ENCODE results near the gene GABPA.

The GABPA gene

DNA sequence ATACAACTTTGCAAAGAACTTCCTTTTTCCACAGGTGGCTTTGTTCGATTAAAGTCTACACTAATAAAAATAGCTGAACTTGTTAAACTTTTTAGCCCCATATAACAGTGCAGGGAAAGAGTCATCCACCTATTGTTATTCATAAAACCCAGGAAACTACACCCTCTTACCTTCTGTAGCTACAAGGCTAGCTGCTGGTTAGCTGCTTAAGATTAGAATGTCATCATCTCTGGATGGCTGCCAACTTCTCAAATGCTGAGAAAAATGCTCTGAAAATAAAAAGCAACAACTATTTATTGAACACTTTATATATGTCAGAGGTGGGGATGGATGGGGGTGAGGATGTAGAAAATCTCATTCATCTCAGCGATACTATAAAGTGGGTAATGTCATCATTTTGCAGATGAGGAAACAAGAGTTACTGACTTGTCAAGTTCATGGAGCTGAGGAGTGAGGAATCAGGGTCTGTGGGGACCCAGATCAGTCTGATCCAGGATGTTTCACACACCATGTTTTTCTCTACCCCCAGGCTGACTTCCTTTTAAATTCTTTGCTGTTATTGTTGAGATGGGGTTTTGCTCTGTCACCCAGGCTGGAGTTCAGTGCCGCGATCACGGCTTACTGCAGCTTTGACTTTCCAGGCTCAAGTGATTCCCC is 17.2 kb upstream of the GABPA start:
- Histone ChIP-seq H3K4ac (ENCODE audit: low read depth in 1 of 2, low read length in 2 of 2) (no peak overlapping the region), H2BK5ac (ENCODE audit: low read depth, low read length, poor library complexity, severe bottlenecking) (no peak overlapping the region), H3K27ac (ENCODE audit: low read length, poor library complexity, severe bottlenecking) (no peak overlapping the region), H2BK12ac (ENCODE audit: low read length in 2 of 2) (no peak overlapping the region), H2AFZ (ENCODE audit: low read depth, low read length) (no peak overlapping the region), H3K4me3 (ENCODE audit: insufficient read depth in 1 of 2, low read depth in 1 of 2, low read length in 2 of 2) (no peak overlapping the region), H3K4me2 (ENCODE audit: low read length, poor library complexity, severe bottlenecking) (no peak overlapping the region), H4K8ac (ENCODE audit: low read length) (no peak overlapping the region), H2BK120ac (ENCODE audit: low read depth, low read length) (no peak overlapping the region), H3K23ac (ENCODE audit: low read length in 2 of 2) (no peak overlapping the region), H4K91ac (ENCODE audit: low read length) (no peak overlapping the region), H3K9ac (ENCODE audit: low read length) (no peak overlapping the region), H3K79me1 (replicated peaks; ENCODE audit: low read length, poor library complexity, severe bottlenecking) (peaks cover 4% of the 10 kb centered on the region), H3K27me3 (ENCODE audit: control insufficient read depth in 1 of 2, insufficient read depth in 1 of 2, low read length in 2 of 2) (no peaks in the 10 kb centered on the region), H3K4me1 (ENCODE audit: control insufficient read depth, insufficient read depth, low read depth, low read length) (peaks cover 1% of the 10 kb centered on the region), H2BK15ac (ENCODE audit: low read depth, poor library complexity, severe bottlenecking) (peak overlapping the region; percentile 48), H3K9me3 (ENCODE audit: control insufficient read depth, low read length) (no peaks in the 10 kb centered on the region), H2AK5ac (ENCODE audit: low read length, severe bottlenecking) (no peak overlapping the region), H3K36me3 (ENCODE audit: control insufficient read depth in 1 of 2, insufficient read depth in 2 of 2, low read depth in 1 of 2, low read length in 2 of 2) (peaks cover 18 to 45% of the 10 kb centered on the region in 2 experiments), H3K18ac (ENCODE audit: low read depth in 1 of 2, low read length in 2 of 2) (no peak overlapping the region), H3K14ac (ENCODE audit: low read length in 2 of 2) (no peak overlapping the region)
- 99% methylated on average over 5 of the region's 5 CpGs for WGBS
- DNase-seq, result peak; percentile 26

- H2BK5ac ChIP-seq (ENCODE audit: low read depth, low read length, poor library complexity, severe bottlenecking), result no peak overlapping the region
- H3K9ac ChIP-seq (ENCODE audit: low read length), result no peak overlapping the region
- H4K91ac ChIP-seq (ENCODE audit: low read length), result no peak overlapping the region
- H3K18ac ChIP-seq (ENCODE audit: low read depth in 1 of 2, low read length in 2 of 2), result no peak overlapping the region
- H3K79me1 ChIP-seq (replicated peaks; ENCODE audit: low read length, poor library complexity, severe bottlenecking), result peaks cover 13% of the 10 kb centered on the region
- DNase-seq, result no peak
- H3K4ac ChIP-seq (ENCODE audit: low read depth in 1 of 2, low read length in 2 of 2), result no peak overlapping the region
- H2AFZ ChIP-seq (ENCODE audit: low read depth, low read length), result no peak overlapping the region
- no peak overlapping the region for H3K27ac ChIP-seq (ENCODE audit: low read length, poor library complexity, severe bottlenecking)
- H3K4me2 ChIP-seq (ENCODE audit: low read length, poor library complexity, severe bottlenecking), result no peak overlapping the region
- WGBS, result 94% methylated on average over 3 of the region's 3 CpGs
- H3K9me3 ChIP-seq (ENCODE audit: control insufficient read depth, low read length), result no peaks in the 10 kb centered on the region
- H2AK5ac ChIP-seq (ENCODE audit: low read length, severe bottlenecking), result no peak overlapping the region
- no peak overlapping the region for H3K14ac ChIP-seq (ENCODE audit: low read length in 2 of 2)
- no peak overlapping the region for H3K23ac ChIP-seq (ENCODE audit: low read length in 2 of 2)
- no peak overlapping the region for H3K4me3 ChIP-seq (ENCODE audit: insufficient read depth in 1 of 2, low read depth in 1 of 2, low read length in 2 of 2)
- no peak overlapping the region for H2BK120ac ChIP-seq (ENCODE audit: low read depth, low read length)
- no peak overlapping the region for H2BK12ac ChIP-seq (ENCODE audit: low read length in 2 of 2)
- H3K36me3 ChIP-seq (ENCODE audit: control insufficient read depth in 1 of 2, insufficient read depth in 2 of 2, low read depth in 1 of 2, low read length in 2 of 2), result peaks cover 19 to 62% of the 10 kb centered on the region in 2 experiments
- H4K8ac ChIP-seq (ENCODE audit: low read length), result no peak overlapping the region
- H3K27me3 ChIP-seq (ENCODE audit: control insufficient read depth in 1 of 2, insufficient read depth in 1 of 2, low read length in 2 of 2), result no peaks in the 10 kb centered on the region
- H3K4me1 ChIP-seq (ENCODE audit: control insufficient read depth, insufficient read depth, low read depth, low read length), result peaks cover 1% of the 10 kb centered on the region
- no peak overlapping the region for H2BK15ac ChIP-seq (ENCODE audit: low read depth, poor library complexity, severe bottlenecking)
Measured at GRCh38 chr21:25721987-25722386, 12.8 kb upstream of the GABPA start.

- 100% methylated on average over 3 of the region's 3 CpGs for WGBS
- no peak overlapping the region for H3K4me3 ChIP-seq (ENCODE audit: insufficient read depth in 1 of 2, low read depth in 1 of 2, low read length in 2 of 2)
- no peak overlapping the region for H3K27ac ChIP-seq (ENCODE audit: low read length, poor library complexity, severe bottlenecking)
- H3K4ac ChIP-seq (ENCODE audit: low read depth in 1 of 2, low read length in 2 of 2), result no peak overlapping the region
- H2BK120ac ChIP-seq (ENCODE audit: low read depth, low read length), result no peak overlapping the region
- H3K9me3 ChIP-seq (ENCODE audit: control insufficient read depth, low read length), result no peaks in the 10 kb centered on the region
- no peak overlapping the region for H3K18ac ChIP-seq (ENCODE audit: low read depth in 1 of 2, low read length in 2 of 2)
- H3K9ac ChIP-seq (ENCODE audit: low read length), result no peak overlapping the region
- DNase-seq, result no peak
- no peak overlapping the region for H3K4me2 ChIP-seq (ENCODE audit: low read length, poor library complexity, severe bottlenecking)
- H3K23ac ChIP-seq (ENCODE audit: low read length in 2 of 2), result peak overlapping the region in 1 of 2 experiments; percentile 56
- peaks cover 14% of the 10 kb centered on the region for H3K79me1 ChIP-seq (replicated peaks; ENCODE audit: low read length, poor library complexity, severe bottlenecking)
- no peak overlapping the region for H2AK5ac ChIP-seq (ENCODE audit: low read length, severe bottlenecking)
- no peaks in the 10 kb centered on the region for H3K27me3 ChIP-seq (ENCODE audit: control insufficient read depth in 1 of 2, insufficient read depth in 1 of 2, low read length in 2 of 2)
- no peak overlapping the region for H2BK15ac ChIP-seq (ENCODE audit: low read depth, poor library complexity, severe bottlenecking)
- H2BK12ac ChIP-seq (ENCODE audit: low read length in 2 of 2), result no peak overlapping the region
- no peak overlapping the region for H4K91ac ChIP-seq (ENCODE audit: low read length)
- H2BK5ac ChIP-seq (ENCODE audit: low read depth, low read length, poor library complexity, severe bottlenecking), result no peak overlapping the region
- H3K36me3 ChIP-seq (ENCODE audit: control insufficient read depth in 1 of 2, insufficient read depth in 2 of 2, low read depth in 1 of 2, low read length in 2 of 2), result peaks cover 19 to 66% of the 10 kb centered on the region in 2 experiments
- no peak overlapping the region for H2AFZ ChIP-seq (ENCODE audit: low read depth, low read length)
- no peak overlapping the region for H3K14ac ChIP-seq (ENCODE audit: low read length in 2 of 2)
- H4K8ac ChIP-seq (ENCODE audit: low read length), result no peak overlapping the region
- peaks cover 1% of the 10 kb centered on the region for H3K4me1 ChIP-seq (ENCODE audit: control insufficient read depth, insufficient read depth, low read depth, low read length)
Measured at GRCh38 chr21:25722631-25723030, 12.1 kb upstream of the GABPA start.

- Histone ChIP-seq H3K4me1 (ENCODE audit: control insufficient read depth, insufficient read depth, low read depth, low read length) (peaks cover 6% of the 10 kb centered on the region), H2BK12ac (ENCODE audit: low read length in 2 of 2) (no peak overlapping the region), H3K23ac (ENCODE audit: low read length in 2 of 2) (no peak overlapping the region), H4K8ac (ENCODE audit: low read length) (peak overlapping the region; percentile 28), H3K9ac (ENCODE audit: low read length) (peak overlapping the region; percentile 33), H3K79me1 (replicated peaks; ENCODE audit: low read length, poor library complexity, severe bottlenecking) (peaks cover 13% of the 10 kb centered on the region), H3K18ac (ENCODE audit: low read depth in 1 of 2, low read length in 2 of 2) (no peak overlapping the region), H2AK5ac (ENCODE audit: low read length, severe bottlenecking) (peak overlapping the region; percentile 29), H2AFZ (ENCODE audit: low read depth, low read length) (no peak overlapping the region), H3K4me2 (ENCODE audit: low read length, poor library complexity, severe bottlenecking) (no peak overlapping the region), H2BK5ac (ENCODE audit: low read depth, low read length, poor library complexity, severe bottlenecking) (no peak overlapping the region), H3K27me3 (ENCODE audit: control insufficient read depth in 1 of 2, insufficient read depth in 1 of 2, low read length in 2 of 2) (no peaks in the 10 kb centered on the region), H3K36me3 (ENCODE audit: control insufficient read depth in 1 of 2, insufficient read depth in 2 of 2, low read depth in 1 of 2, low read length in 2 of 2) (peaks cover 0 to 31% of the 10 kb centered on the region in 2 experiments), H3K27ac (ENCODE audit: low read length, poor library complexity, severe bottlenecking) (no peak overlapping the region), H4K91ac (ENCODE audit: low read length) (no peak overlapping the region), H3K4me3 (ENCODE audit: insufficient read depth in 1 of 2, low read depth in 1 of 2, low read length in 2 of 2) (no peak overlapping the region), H2BK15ac (ENCODE audit: low read depth, poor library complexity, severe bottlenecking) (no peak overlapping the region), H3K9me3 (ENCODE audit: control insufficient read depth, low read length) (no peaks in the 10 kb centered on the region), H3K4ac (ENCODE audit: low read depth in 1 of 2, low read length in 2 of 2) (no peak overlapping the region), H2BK120ac (ENCODE audit: low read depth, low read length) (no peak overlapping the region), H3K14ac (ENCODE audit: low read length in 2 of 2) (no peak overlapping the region)
- WGBS, result 94% methylated on average over 6 of the region's 6 CpGs
- DNase-seq, result peak; percentile 8
Measured at GRCh38 chr21:25732091-25732760, 2.5 kb upstream of the GABPA start.

Measured in mesenchymal stem cell (in vitro differentiated cells and primary cell).